ENCODE data around the gene KCNC3.

Gene KCNC3

DNA sequence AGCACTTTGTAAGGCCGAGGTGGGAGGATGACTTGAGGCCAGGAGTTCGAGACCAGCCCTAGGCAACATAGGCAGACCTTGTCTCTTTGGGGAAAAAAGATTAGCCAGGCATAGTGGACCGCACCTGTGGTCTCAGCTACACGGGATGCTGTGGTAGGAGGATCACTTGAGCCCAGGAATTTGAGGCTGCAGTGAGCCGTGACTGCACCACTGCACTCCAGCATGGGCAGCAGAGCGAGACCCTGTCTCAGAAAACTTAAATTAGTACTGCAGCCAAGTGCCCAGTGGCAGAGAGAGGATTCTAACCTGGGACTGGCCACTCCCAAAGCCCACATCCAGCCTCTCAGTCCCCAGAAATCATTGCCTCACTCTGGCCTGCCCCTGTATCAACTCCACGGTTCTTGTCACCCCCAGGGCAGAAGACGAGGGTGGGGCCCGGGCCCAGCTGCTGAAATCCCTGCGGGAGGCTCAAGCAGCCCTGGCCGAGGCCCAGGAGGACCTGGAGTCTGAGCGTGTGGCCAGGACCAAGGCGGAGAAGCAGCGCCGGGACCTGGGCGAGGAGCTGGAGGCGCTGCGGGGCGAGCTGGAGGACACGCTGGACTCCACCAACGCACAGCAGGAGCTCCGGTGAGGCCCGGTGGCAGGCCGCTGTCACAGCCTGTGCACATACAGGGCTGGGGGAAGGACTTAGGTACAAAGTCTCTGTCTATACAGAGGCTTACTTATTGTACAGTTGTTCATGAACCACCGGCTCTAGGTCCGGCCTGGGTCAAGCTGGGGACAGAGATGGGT, 53.4 kb downstream of the KCNC3 start:
- ATAC-seq, result no peak
- no peak for DNase-seq

DNA sequence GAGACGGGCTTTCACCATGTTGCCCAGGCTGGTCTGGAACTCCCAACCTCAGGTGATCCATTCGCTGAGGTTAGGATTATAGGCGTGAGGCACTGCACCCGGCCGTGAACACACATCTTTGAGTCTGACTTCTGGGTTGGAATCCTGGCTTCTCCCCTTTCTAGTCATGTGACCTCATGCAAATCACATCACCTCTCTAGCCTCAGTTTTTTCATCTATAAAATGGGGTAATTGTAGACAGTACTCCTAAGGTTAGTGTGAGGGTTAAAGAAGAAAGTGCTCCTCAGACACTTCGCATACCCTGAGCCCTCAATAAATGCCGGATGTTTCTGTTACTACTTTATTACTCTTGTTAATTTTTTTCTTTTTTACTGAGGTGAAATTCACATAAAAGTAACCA, 55.4 kb downstream of the KCNC3 start:
- DNase-seq (no peak), ATAC-seq (no peak)

DNA sequence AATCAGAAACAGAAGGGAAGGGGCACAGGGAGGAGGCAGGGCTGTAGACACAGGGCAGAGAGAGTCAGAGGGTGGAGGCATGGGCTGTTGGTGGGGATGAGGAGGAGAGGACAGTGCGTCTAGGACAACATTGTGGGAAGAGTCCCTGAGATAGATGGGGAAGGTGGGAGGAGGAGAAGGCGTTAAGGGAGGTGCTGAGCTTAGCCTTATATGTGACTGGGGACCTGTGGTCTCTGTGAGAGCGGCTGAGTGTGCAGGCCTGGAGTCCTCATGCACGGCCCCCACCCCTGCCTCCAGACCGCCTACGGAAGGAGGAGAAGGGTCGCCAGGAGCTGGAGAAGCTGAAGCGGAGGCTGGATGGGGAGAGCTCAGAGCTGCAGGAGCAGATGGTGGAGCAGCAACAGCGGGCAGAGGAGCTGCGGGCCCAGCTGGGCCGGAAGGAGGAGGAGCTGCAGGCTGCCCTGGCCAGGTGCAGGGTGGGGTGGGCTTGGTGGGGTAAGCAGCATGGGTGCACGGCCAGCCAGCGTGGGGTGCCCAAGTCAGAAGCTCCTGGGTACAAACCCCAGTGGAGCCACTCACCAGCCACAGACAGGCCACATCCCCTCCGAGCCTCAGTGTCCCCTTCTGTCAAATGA, 56.8 kb downstream of the KCNC3 start:
- ATAC-seq (no peak), DNase-seq (no peak)

DNA sequence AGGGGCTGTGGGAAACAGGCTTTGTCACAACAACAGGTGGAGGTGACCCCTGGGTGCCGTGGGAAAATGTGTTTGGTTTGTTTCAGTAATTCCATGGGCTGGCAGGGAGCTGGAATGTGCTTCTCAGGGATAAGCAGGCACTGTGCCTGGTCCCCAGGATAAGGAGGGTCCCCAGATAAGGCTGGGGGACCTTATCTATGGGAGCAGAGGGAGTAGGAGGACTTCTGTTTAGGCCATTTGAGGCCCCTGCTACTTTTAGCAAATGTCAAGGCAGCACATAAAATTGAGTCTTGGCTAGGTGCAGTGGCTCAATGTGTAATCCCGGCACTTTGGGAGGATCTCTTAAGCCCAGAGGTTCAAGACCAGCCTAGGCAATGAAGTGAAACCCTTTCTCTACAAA, 59.5 kb downstream of the KCNC3 start:
- ATAC-seq (no peak), DNase-seq (no peak)

DNA sequence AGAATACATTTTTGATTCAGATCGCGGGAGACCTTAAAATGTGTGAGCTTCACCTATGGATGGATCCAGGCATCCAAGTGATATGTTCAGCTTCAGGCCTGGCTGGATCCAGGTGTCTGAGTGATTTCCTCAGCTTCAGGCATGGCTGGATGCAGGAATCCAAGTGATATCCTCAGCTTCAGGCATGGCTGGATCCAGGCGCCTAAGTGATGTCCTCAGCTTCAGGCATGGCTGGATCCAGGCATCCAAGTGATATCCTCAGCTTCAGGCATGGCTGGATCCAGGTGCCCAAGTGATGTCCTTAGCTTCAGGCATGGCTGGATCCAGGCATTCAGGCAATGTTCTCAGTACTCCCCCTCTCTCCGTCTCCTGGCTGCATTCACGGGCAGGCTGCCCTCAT, 60.7 kb downstream of the KCNC3 start:
- ATAC-seq (no peak), DNase-seq (no peak)

DNA sequence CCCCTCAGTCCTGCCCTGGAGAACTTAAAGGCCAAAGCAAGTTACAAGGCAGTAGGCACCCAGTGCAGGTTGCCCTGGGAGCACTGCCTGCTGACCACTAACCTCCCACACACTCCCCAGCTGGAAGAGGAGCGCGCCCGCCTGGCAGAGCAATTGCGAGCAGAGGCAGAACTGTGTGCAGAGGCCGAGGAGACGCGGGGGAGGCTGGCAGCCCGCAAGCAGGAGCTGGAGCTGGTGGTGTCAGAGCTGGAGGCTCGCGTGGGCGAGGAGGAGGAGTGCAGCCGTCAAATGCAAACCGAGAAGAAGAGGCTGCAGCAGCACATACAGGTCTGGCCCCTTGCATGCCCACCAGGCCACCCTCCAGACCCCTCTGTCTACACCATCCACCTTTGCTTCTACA, 61.1 kb downstream of the KCNC3 start:
- ATAC-seq (no peak), DNase-seq (no peak)

DNA sequence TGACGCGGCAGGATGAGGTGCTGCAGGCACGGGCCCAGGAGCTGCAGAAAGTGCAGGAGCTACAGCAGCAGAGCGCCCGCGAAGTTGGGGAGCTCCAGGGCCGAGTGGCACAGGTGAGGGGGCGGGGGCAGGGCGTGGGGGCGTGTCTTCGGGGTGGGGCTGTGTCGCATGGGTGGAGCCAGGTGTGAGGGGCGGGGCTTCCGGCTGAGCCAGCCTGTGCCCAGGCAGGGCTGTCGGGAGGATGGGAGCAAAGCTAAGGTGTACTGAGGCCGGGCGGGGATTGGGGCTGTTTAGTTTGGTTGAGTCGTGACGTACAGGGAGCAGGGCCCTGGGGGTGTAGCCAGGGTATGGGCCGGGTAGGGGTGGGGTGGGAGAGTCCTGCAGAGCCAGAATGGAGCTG, 62.3 kb downstream of the KCNC3 start:
- peak; percentile 48 for DNase-seq
- ATAC-seq, result peak; percentile 8

DNA sequence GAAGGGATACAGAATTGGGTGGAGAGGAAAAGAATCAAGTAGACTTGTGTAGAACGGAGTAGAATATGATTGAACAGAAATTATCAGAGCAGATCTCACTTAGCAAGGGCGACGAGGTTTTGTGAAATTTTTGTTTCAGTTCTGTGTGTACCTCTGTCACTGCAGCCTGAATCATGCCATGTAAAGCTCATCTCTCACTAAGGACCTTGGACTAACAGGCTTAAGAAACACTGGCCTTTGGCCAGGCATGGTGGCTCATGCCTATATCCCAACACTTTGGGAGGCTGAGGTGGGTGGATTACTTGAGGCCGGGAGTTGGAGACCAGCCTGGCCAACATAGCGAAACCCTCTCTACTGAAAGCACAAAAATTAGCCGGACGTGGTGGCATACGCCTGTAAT, 63.1 kb downstream of the KCNC3 start:
- DNase-seq, result no peak
- ATAC-seq, result no peak

DNA sequence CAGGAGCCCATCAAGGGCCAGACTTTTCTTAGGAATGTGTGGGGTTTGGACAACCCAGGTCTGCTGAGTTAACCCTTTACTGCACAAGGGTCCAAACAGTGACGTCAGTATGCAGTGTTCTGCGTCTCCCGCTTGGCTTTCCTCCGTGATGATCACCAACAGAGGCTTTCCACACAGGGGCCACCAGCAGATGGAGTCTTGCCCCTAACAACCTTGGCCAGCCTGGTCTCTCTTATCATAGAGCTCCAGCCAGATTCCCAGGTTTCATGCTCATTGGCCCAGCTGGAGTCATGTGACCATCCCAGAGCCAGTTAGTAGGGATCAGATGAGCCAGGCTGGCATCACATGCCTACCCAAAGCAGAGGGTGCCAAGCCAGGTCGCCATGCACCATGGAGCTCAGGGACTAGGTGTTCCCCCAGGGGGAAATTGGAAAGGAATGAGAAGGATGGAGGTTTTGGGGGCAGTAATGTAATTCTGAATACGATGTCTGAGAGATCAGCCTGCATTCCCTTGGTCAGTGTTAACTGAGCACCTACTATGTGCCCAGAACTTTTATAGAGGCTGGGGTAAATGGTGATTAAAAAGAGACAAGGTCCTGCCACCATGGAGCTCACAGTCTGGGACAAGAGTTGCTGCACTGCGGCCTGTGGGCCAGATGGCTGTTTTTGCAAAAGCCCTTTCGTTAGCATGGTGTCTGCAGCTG, 64.5 kb downstream of the KCNC3 start:
- DNase-seq (no peak), ATAC-seq (no peak)

DNA sequence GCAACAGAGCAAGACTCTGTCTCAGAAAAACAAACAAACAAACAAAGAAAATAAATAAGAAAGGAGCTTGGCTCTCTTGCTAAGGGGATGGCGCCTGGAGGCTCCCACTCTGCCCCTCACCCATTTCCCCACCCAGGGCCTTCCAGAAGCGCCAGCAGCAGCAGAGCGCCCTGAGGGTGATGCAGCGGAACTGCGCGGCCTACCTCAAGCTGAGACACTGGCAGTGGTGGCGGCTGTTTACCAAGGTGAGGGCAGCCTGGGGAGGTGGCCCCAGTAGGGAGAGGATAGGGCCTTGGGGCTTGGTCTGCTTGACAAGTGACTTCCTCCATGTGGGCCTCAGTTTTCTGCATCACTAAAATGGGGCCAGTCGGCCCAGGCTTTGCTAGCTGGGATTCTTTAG, 66.0 kb downstream of the KCNC3 start:
- DNase-seq (no peak), ATAC-seq (no peak)
